PC-3 (cell line): ENCODE results near the gene LIMS1. TPM values are rescaled to one million over a fixed set of nuclear protein-coding genes. Genes with fewer than 3 reads are reported as not detected.

Experiments
- ATAC-seq: fragments of 200-7000 bp; cut with Tn5 transposase; 2 replicates; pipeline ENCODE4 v1.9.1; 2020; ENCODE audit warnings: mild to moderate bottlenecking, moderate library complexity
- BruUV-seq: library from RNA; stranded (reverse); fragments of 400-500 nt; replicated peaks from 2 replicates; lab custom pipeline; 2021; lab: Mats Ljungman, UMichigan
- CTCF ChIA-PET: fragments of 300-600 bp; sonication (Branson Sonifier 250); formaldehyde crosslinking; loops from one replicate; lab custom pipeline; 2022; ENCODE audit warnings: antibody characterized with exemption; lab: Charles Lee
- POLR2A ChIA-PET: fragments of 300-600 bp; sonication (Branson Sonifier 250); formaldehyde crosslinking; loops from one replicate; lab custom pipeline; 2022; ENCODE audit warnings: antibody characterized with exemption; ENCODE audit not compliant: unreplicated experiment; lab: Charles Lee
- DNase-seq: peaks from one replicate; pipeline ENCODE4 v3.0.0-alpha.2; 2015
- H2AFZ ChIP-seq: fragments of 300-600 bp; sonication (generic); 2 replicates; pipeline ENCODE4 v1.6.0; 2016; ENCODE audit warnings: antibody characterized with exemption, low read length
- H3F3A ChIP-seq: fragments of 300-600 bp; sonication (generic); one replicate; pipeline ENCODE4 v1.6.0; 2017; ENCODE audit warnings: antibody characterized with exemption, low read length, control low read depth, mild to moderate bottlenecking; ENCODE audit not compliant: unreplicated experiment
- H3K27ac ChIP-seq: fragments of 300-600 bp; sonication (generic); 2 replicates; pipeline ENCODE4 v1.5.1; 2016; ENCODE audit warnings: mild to moderate bottlenecking, low read length
- H3K27me3 ChIP-seq: fragments of 300-600 bp; sonication (generic); 2 replicates; pipeline ENCODE4 v1.6.1; 2016; ENCODE audit warnings: low read length, mixed read lengths
- H3K36me3 ChIP-seq: fragments of 300-600 bp; sonication (generic); 2 replicates; pipeline ENCODE4 v1.6.1; 2016; ENCODE audit warnings: low read depth, mixed run types, low read length, mixed read lengths
- H3K4me1 ChIP-seq: fragments of 300-600 bp; sonication (generic); 2 replicates; pipeline ENCODE4 v1.5.1; 2016; ENCODE audit warnings: low read length; ENCODE audit not compliant: insufficient read depth
- H3K4me2 ChIP-seq: fragments of 300-600 bp; sonication (generic); 2 replicates; pipeline ENCODE4 v1.6.0; 2016; ENCODE audit warnings: low read length
- H3K4me3 ChIP-seq: fragments of 300-600 bp; sonication (generic); 2 replicates; pipeline ENCODE4 v1.5.1; 2016; ENCODE audit warnings: mild to moderate bottlenecking, low read length, mixed read lengths
- H3K79me2 ChIP-seq: fragments of 300-600 bp; sonication (generic); 2 replicates; pipeline ENCODE4 v1.6.1; 2017; ENCODE audit warnings: low read length, mixed read lengths
- H3K9ac ChIP-seq: fragments of 300-600 bp; sonication (generic); 2 replicates; pipeline ENCODE4 v1.6.0; 2016; ENCODE audit warnings: mild to moderate bottlenecking, low read length
- H3K9me2 ChIP-seq: fragments of 300-600 bp; sonication (generic); replicated peaks from 2 replicates; pipeline ENCODE4 v1.6.1; 2016; ENCODE audit warnings: mixed run types, low read length, mixed read lengths
- H3K9me3 ChIP-seq: fragments of 300-600 bp; sonication (generic); 2 replicates; pipeline ENCODE4 v1.6.1; 2016; ENCODE audit warnings: low read length, mixed read lengths
- H4K20me1 ChIP-seq: fragments of 300-600 bp; sonication (generic); 2 replicates; pipeline ENCODE4 v1.6.1; 2016; ENCODE audit warnings: low read length, mixed read lengths
- EZH2 ChIP-seq: fragments of 300-600 bp; sonication (generic); IDR thresholded peaks from one replicate; pipeline ENCODE4 v1.6.1; 2017; ENCODE audit warnings: antibody characterized with exemption, mild to moderate bottlenecking, low read length; ENCODE audit not compliant: unreplicated experiment
- EZH2phosphoT487 ChIP-seq: fragments of 300-600 bp; sonication (generic); IDR thresholded peaks from 2 replicates; pipeline ENCODE4 v1.6.1; 2018; ENCODE audit warnings: mild to moderate bottlenecking, antibody characterized with exemption, low read length, borderline replicate concordance
- intact Hi-C: fragments of 100-400 bp; cut with micrococcal nuclease; formaldehyde crosslinking; loops from 2 replicates; pipeline ENCODE4 v1.9.0; 2023
- total RNA-seq: library from RNA; depleted of rRNA; stranded (reverse); fragments of >200 nt; gene quantifications from 2 replicates; pipeline ENCODE4 v1.2.3, GENCODE V29; 2014
- TF ChIP-seq, protein P1 (sequence below): fragments of 300-600 bp; sonication (generic); conservative IDR thresholded peaks from 2 replicates; pipeline ENCODE4 v1.5.1; 2017; ENCODE audit warnings: antibody characterized with exemption, low read depth, mild to moderate bottlenecking, low read length

LIMS1 gene
- total RNA-seq, 1 experiment from 2014 or later: 58.9 TPM

DNA sequence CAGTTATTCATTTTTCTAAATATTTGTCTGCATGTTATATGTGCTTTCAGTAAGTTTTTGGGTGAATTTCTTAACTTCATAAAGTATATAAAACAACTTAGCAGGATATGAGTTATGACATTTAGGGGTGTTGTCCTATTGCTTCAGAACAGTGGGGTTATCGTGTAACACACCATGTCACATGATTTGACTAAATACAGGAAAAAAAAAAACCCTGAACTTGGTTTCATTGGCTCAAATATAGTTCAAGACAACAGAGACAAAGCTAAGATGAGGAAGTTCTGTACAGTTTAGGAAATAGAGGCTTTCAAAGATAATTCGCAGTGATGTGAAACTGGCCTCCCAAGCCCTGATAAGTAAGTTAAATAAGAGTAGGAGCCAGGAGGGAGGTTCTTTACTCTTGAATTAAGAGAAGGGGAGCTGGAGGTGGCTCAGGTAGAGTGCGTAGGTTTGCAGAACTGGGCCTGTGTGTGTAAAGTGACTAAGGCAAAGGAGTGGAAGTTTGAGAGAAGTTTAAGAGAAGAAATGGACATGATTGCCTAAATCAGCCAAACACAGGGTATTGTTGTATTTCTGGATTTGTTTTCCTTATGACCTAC lies 53.9 kb downstream of the LIMS1 start:
- Histone ChIP-seq H3K9me2 (no peaks in the 10 kb centered on the region), H2AFZ (no peak overlapping the region), H3K9ac (no peak overlapping the region), H3F3A (peaks cover 3% of the 10 kb centered on the region), H3K79me2 (peaks cover 82% of the 10 kb centered on the region), H3K4me1 (peaks cover 59% of the 10 kb centered on the region), H3K27me3 (no peaks in the 10 kb centered on the region), H4K20me1 (no peaks in the 10 kb centered on the region), H3K9me3 (no peaks in the 10 kb centered on the region), H3K36me3 (no peaks in the 10 kb centered on the region), H3K27ac (peak overlapping the region; percentile 46), H3K4me2 (peak overlapping the region; percentile 37), H3K4me3 (no peak overlapping the region)
- ChIA-PET CTCF (no interaction called here), POLR2A (no interaction called here)
- peak; percentile 26 for DNase-seq
- TSS peak; percentile 86 for BruUV-seq
- TF ChIP-seq EZH2phosphoT487 (no peak), EZH2 (no peak)
- TF ChIP-seq, protein P1, sequence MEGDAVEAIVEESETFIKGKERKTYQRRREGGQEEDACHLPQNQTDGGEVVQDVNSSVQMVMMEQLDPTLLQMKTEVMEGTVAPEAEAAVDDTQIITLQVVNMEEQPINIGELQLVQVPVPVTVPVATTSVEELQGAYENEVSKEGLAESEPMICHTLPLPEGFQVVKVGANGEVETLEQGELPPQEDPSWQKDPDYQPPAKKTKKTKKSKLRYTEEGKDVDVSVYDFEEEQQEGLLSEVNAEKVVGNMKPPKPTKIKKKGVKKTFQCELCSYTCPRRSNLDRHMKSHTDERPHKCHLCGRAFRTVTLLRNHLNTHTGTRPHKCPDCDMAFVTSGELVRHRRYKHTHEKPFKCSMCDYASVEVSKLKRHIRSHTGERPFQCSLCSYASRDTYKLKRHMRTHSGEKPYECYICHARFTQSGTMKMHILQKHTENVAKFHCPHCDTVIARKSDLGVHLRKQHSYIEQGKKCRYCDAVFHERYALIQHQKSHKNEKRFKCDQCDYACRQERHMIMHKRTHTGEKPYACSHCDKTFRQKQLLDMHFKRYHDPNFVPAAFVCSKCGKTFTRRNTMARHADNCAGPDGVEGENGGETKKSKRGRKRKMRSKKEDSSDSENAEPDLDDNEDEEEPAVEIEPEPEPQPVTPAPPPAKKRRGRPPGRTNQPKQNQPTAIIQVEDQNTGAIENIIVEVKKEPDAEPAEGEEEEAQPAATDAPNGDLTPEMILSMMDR: no peak
- ATAC-seq: peak; percentile 8
- intact Hi-C loops: no loop called here

DNA sequence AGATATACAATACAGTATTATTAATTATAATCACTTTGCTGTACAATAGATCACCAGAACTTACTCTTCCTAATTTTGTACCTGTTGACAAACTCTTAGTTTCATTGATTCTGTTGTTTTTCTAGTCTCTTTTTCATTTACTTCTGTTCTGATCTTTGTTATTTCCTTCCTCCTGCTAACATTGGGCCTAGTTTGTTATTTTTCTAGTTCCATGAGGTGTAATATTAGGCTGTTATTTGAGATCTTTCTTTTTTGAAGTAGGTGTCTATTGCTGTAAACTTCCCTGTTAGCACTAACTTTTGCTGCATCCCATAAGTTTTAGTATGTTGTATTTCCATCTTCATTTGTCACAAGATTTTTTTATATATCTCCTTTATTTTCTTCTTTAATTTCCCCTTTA lies 55.1 kb downstream of the LIMS1 start:
- Histone ChIP-seq H3K9me3 (no peaks in the 10 kb centered on the region), H3K27ac (no peak overlapping the region), H3F3A (peaks cover 14% of the 10 kb centered on the region), H3K4me1 (peaks cover 66% of the 10 kb centered on the region), H3K36me3 (no peaks in the 10 kb centered on the region), H3K4me3 (no peak overlapping the region), H3K9me2 (no peaks in the 10 kb centered on the region), H3K9ac (no peak overlapping the region), H4K20me1 (no peaks in the 10 kb centered on the region), H3K79me2 (peaks cover 80% of the 10 kb centered on the region), H3K4me2 (no peak overlapping the region), H3K27me3 (no peaks in the 10 kb centered on the region), H2AFZ (no peak overlapping the region)
- ATAC-seq (no peak), DNase-seq (no peak)
- TF ChIP-seq EZH2phosphoT487 (no peak), EZH2 (no peak)
- TF ChIP-seq, protein P1: no peak
- BruUV-seq: no TSS peak
- intact Hi-C loops: no loop called here
- POLR2A ChIA-PET: no interaction called here
- CTCF ChIA-PET: no interaction called here

DNA sequence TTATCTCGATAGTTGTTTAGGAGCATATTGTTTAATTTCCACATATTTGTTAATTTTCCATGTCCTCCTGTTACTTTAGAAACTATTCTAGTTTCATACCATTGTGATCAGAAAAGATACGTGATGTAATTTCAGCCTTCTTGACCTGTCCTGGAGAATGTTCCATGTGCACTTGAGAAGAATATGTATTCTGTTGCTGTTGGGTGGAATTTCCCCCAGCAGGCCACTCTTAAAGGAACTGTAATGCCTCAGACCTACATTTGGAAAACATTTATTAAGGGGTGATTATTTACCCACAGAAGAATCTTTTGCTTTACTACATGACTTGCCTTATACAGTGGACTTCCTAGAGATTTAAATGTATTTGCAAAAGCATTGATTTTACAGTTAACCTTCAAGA lies 55.5 kb downstream of the LIMS1 start:
- H3K9ac ChIP-seq: no peak overlapping the region
- no TSS peak for BruUV-seq
- no peaks in the 10 kb centered on the region for H3K9me3 ChIP-seq
- peaks cover 18% of the 10 kb centered on the region for H3F3A ChIP-seq
- no peaks in the 10 kb centered on the region for H3K9me2 ChIP-seq
- no peak for DNase-seq
- TF ChIP-seq EZH2phosphoT487 (no peak), EZH2 (no peak)
- TF ChIP-seq, protein P1: no peak
- no peak overlapping the region for H2AFZ ChIP-seq
- H3K79me2 ChIP-seq: peaks cover 76% of the 10 kb centered on the region
- H3K4me2 ChIP-seq: no peak overlapping the region
- H3K4me3 ChIP-seq: no peak overlapping the region
- POLR2A ChIA-PET: no interaction called here
- no peaks in the 10 kb centered on the region for H3K36me3 ChIP-seq
- H3K27me3 ChIP-seq: no peaks in the 10 kb centered on the region
- H4K20me1 ChIP-seq: no peaks in the 10 kb centered on the region
- CTCF ChIA-PET: no interaction called here
- H3K27ac ChIP-seq: no peak overlapping the region
- H3K4me1 ChIP-seq: peaks cover 70% of the 10 kb centered on the region
- intact Hi-C loops: no loop called here
- no peak for ATAC-seq
